T-helper 1 cell treated with Interleukin-12 subunit alpha and Interleukin-12 subunit beta and Interleukin-4 antibody, amounts not matched to agents 30 ng/mL and 1 ng/mL, for 36 hours (primary cell): ENCODE results near the gene RRP1. TPM values are rescaled to one million over a fixed set of nuclear protein-coding genes. Genes with fewer than 3 reads are reported as not detected.
"Not testable (repeated sequence)": the region's sequence is repeated elsewhere in the genome, so short reads cannot be mapped to it uniquely, and the experiment has no call there.

Experiments used
- intact Hi-C: fragments of 100-400 bp; cut with micrococcal nuclease; formaldehyde crosslinking; loops from one replicate; pipeline ENCODE4 v1.15.1; 2024
- total RNA-seq: library from RNA; stranded (reverse); gene quantifications from 2 replicates; pipeline ENCODE4 v1.2.3, GENCODE V29; 2022

The RRP1 gene
- total RNA-seq, 1 donor from 2014 or later = 28.4 TPM

DNA sequence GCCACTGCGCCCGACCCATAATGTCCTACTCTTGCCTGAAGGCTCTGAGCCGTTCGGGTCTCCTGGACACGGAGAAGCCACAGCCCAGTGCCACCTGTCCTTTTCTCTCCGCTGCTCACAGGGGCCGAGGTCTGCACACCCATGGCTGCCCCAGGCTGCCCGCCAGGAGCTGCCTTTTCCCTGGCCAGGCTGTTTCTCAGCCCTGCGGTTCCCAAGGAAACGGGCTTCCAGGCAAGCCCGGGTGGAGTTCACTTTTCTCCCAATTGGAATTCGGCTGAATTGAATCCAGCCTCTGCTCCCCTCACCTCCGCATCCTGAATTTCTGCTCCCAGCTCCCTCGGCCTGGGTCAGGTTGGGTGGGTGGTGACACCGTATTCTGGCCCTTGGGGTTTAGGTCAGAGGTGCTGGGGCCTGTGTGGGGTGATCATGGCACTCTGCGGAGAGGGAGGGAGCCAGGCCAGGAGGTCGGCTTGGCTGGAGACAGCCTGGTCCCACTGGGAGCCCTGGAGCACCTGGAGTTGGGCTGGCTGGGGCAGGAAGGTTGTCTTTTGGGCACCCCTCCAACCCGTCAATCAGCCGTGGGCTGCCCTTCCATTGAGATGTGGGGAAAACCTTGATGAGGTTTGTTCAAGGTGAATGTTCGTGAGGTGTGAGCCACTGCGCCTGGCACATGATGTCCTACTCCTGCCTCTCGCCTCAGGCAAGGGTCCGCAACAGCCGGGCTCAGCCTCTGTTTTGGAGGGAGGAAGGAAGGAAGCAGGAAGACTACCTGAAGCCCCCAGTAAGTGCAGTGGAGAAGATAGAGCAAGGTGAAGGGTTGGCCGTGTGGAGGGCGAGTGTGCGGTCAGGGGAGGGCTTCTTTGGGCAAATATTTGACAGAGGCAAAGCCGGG lies 25.1 kb downstream of the RRP1 start:
- intact Hi-C loops = loop anchor here (5.0 kb wide), 1 partner anchor 53 kb away; the partner anchor contains the start of gene AGPAT3

DNA sequence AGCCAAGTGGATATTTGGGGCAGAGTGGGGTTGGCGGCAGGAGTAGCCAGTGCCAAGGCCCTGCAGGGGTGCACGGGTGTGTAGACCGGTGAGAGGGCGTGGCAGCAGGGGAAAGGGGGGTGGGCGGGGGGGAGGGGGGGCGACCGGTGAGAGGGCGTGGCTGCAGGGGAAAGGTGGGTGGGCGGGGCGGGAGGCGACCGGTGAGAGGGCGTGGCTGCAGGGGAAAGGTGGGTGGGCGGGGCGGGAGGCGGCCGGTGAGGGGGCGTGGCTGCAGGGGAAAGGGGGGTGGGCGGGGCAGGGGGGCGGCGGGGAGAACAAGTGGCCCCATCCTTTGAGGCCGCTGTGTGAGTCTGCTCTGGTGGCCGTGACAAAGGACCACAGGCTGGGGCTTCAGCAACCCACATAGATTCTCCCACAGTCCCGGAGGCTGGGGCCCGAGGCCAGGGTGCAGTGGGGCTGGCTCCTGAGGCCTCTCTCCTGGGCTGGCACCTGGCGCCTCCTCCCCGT lies 25.8 kb downstream of the RRP1 start:
- intact Hi-C loops = no loop called here

DNA sequence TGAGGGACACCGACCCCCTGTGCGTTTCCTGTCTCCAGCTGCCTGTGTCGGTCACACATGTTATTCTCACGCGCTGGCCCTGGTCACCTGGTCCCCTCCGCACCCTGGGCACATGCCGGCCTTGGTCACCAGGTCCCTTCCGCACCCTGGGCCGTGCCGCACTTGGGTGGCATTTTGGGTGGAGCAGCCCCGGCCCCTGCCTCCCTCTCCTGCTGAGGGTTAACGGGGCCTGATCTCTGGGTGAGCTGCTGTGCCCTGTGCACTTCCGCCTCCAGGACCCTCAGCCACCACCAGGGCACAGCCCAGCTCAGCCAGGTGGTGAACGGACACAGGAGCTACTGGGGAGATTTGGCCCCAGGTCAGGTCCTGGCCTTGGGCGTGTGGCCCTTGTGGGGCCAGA lies 26.6 kb downstream of the RRP1 start:
- intact Hi-C loops = no loop called here

DNA sequence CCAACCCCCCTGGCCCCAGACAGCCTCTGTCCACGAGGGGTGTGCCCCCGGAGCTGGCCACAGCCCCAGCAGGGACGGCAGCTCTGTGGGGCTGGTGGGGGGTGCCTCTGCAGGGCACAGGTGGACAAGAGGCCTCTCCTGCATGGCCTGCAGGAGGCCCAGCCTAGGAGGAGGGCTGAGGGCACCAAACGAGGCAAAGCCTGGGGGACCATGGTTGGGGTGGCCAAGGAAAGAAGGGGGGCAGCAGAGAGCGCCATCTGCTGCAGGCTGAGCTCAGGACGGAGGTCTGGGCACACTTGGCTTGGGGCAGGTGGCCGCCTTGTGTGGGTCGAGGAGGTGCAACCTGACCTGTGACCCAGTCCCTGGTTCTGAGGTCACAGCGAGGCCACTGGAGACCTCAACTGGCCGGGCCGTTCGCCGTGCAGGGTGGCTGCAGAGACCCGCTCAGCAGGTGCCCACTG lies 27.3 kb downstream of the RRP1 start:
- intact Hi-C loops = no loop called here

DNA sequence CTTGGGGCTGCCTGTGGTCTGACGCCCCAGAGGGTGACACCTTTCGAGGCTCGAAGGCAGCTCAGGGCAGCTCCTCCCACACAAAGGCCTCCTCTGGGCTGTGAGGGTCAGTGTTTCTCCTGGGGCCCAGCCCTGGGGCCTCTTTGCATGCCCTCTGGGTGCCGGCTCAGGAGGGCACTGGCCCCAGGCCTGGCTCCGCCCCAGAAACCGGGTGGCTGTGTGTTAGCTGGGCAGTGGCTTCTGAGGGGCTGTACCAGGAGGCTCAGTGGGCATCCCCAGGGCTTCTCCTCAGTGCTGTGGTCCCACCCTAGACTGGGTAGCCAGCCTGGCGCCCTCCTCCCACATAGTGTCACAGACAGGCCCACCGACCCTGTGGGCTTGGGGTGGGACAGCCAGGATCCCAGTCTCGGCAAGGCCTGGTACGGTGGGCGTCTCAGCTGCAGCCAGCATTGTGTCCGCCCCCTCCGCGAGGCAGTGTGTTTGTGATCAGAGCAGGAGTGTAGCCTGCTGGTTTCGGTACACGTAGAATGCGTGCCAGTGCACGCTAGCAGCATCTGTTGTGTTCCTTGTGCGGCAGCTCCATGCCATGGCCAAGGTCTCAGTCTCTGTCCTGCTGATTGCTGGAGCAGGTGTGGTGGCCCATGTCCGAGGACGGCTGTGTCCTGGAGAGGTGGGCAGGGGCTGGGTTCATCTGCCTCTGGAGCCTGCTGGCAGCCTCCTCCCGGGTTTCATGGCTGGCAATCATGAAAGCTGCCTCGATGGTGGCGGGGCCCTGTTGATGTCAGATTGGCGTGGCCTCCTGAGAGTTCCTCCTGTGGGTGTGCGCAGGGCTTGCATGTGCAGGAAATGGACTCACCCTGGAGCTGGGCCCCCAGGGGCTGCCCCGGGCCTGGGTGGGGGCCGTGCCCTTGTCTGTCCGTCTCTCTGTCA lies 28.0 kb downstream of the RRP1 start:
- intact Hi-C loops = no loop called here

DNA sequence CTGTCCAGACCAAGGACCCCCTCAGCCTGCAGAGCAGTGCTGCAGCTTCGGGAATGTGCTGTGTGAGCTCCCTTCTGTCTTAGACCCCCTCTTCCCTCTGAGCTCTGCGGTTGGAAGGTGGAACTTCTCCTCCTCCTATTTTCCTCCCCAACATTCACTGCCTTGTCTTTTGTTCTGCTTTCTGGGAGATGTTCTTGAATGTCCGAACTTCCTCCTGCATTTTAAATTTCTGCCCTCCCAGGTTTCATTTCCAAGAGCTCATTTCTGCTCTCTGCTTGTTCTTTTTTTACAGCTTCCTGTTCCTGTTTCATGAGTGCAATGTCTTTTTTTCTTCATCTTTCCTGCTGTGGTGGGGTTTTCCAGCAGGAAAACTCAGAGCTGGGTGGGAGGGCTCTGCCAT lies 29.3 kb downstream of the RRP1 start:
- intact Hi-C loops = no loop called here

DNA sequence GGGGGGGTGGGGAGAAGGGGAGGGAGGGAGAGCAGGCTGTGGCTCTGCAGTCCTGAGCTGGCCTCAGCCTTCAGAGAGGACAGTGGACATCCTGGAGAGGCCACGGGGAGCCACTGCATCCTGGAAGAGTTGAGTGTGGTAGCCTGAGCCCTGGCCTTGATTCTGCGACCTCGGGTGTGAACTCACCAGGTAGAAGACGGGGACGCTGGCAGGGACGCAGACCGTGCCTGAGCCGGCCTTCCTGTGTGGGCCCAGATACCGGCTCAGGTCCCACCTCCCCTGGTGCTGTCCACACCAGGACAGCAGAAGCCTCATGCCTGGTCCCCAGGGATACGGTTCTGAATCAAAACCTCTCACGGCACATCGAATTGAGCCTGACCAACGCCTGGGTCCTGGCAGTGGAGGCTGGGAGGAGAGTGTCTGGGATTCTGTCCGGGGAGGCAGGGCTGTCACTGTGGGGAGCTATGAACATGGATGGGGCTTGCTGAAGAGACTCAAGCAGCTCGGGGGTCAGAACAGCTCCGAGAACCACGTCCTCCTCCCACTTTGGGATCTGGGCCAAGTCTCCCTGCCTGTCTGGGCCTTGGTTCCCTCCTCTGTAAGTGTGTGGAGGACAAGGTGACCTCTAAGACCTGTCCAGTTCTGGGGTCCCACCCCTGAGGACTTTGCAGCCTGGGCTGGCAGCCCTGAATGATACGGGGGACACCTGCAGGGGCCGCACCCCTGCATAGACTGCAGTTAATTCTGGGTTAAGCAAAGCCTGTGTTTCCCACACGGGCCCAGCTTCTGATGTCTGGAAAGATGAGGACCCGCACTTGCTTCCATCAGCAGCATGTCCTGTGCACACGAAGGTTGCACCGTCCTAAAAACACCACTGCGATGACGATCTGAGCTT lies 30.4 kb downstream of the RRP1 start:
- intact Hi-C loops = no loop called here

DNA sequence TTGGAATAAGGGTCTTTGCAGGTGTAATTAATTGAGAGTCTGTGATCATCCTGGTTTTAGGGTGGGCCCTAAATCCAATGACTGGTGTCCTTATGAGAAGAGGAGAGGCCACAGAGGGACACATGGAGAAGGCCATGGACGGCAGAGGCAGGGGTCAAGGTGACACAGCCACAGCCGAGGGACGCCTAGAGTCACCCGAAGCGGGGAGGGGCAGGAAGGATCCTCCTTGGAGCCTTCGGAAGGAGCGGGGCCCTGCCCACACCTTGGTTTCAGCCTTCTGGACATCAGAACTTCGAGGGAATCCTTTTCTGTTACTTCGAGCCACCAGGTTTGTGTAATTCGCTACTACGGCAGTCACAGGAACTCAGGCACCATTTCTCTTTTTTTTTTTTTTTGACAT lies 31.1 kb downstream of the RRP1 start:
- intact Hi-C loops = no loop called here

DNA sequence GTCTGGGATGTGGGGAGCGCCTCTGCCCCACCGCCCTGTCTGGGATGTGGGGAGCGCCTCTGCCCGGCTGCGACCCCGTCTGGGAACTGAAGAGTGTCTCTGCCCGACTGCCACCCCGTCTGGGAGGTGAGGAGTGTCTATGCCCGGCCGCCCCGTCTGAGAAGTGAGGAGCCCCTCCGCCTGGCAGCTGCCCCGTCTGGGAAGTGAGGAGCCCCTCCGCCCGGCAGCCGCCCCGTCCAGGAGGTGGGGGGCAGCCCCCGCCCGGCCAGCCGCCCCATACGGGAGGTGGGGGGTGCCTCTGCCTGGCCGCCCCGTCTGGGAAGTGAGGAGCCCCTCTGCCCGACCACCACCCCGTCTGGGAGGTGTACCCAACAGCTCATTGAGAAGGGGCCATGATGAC lies 32.8 kb downstream of the RRP1 start:
- intact Hi-C loops = not testable (repeated sequence)

DNA sequence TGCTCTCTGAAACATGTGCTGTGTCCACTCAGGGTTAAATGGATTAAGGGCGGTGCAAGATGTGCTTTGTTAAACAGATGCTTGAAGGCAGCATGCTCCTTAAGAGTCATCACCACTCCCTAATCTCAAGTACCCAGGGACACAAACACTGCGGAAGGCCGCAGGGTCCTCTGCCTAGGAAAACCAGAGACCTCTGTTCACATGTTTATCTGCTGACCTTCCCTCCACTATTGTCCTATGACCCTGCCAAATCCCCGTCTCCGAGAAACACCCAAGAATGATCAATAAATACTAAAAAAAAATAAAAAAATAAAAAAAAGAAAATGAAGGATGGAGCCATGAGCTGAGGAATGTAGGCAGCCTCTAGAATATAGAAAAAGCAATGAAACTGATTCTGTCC lies 33.4 kb downstream of the RRP1 start:
- intact Hi-C loops = not testable (repeated sequence)

DNA sequence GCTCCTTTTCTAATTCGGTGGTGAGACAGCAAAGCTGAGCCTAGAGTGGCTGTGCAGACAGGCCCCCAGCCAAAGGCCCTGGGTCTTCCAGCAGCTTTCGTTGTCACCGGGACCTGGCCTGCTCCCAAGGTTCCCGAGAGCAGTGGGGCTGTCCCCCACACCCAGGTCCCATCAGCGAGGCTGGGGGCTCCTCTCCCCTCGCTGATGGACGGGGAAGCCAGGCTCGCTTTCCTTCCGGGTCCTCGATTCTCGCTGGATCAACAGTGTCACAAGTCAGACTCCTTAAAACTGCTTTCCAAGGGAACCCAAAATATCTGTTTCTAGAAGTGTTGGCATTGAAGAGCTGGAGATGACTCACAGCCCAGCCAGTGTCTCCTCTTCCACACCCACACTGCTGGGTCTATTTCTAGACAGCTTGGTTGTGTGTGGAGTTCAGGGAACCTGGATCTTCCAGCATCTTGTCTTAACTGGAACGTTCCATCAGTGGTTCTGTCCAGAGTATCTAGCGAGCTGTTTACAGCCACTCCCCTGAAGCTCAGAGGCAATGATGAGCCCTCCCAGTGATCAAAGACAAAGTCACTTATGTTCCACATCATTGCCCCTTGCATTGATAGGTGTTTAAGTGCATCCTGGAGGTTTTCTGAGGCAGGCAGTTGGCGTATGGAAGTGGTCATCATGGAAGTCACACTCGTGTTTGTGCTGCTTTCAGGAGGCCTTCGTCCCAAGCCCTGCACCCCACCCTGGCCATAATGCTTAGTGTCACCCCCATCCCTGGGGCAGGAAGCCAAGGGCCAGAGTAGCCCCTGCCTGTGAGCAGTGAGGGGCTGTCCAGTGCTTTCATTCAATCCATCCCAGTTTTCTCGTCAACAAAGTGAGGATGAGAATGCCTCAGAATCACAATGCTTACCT lies 35.2 kb downstream of the RRP1 start:
- intact Hi-C loops = loop anchor here (5.0 kb wide), 1 partner anchor 43 kb away; the partner anchor contains the start of gene AGPAT3

DNA sequence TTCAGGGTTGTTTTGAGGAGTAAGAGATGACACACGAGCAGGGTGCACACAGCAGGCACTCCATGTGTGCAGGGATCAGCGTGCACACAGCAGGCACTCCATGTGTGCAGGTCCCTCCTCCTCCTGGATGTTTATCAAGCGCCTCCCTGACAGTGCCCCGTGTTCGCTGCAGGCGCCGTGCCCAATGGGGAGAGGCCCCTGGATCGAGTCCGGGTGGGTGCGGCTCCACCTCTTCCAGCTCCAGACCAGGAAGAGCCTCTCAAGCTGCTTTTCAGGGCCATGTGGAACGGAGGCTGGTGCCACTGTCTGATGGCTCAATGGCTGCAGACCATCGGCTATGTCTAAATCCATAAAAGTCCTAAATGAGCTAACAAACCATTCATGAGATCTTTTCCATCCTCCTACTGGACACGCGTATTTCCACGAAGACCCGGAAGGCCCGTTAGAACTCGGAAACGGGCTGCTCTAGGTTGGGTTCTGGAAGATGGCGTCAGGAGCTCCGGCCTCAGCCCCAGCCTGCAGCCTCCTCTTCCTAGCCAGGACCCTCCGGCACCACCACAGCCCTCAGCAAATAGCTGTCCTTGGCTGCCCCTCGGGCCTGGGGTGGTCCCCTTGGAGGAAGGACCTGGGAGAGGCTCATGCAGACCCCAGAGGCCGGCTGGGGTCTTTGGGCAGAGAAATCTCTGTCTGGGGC lies 36.0 kb downstream of the RRP1 start:
- intact Hi-C loops = loop anchor here (5.0 kb wide), 1 partner anchor 42 kb away; the partner anchor contains the start of gene AGPAT3

DNA sequence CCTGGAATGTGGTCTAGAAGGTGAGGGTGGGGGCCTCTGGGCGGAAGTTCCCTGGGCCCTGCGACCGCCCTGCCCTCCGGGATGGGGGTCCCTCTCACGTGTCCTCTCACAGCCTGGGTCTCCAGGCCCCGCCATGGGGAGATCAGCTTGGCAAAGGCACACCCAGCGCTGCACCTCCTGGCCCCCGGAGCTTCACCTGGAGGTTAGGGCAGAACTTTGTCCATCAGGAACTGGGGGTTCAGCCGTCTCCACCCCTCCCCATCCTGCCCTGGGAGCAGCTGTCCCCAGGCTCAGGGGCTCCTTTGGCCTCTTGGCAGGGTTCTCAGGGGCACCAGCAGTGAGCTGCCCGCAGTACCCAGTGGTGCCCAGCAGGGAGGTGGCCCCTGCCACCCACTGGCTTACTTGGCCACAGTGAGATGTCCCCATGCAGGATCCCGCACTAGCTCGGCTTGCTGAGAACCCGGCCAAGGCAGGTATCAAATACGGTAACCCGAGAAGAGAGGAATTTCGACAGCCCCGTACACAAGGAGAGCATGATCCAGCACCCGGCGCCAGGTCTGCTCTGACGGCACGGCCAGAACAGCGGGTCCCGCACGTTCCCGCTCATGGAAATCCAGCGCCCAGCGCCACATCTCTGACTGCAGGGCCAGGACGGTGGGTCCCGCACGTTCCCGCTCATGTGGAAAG lies 36.7 kb downstream of the RRP1 start:
- intact Hi-C loops = loop anchor here (5.0 kb wide), 1 partner anchor 41 kb away; the partner anchor contains the start of gene AGPAT3

DNA sequence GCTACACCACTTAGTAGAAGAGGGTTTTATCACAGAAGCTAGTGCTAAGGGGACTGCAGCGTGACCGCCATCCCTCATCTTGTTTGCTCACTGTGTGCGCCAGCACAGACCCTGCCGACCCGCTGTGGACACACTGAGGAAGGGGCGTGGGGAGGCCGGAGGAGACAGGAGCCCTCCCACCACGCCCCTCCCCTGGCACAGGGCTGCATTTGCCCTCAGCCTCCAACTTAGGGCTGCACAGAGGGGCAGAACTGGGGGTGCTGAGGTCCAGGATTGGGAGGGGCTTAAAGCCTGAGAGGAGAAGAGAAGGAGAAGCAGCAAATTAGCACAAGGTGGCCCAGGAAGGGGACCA lies 37.2 kb downstream of the RRP1 start:
- intact Hi-C loops = loop anchor here (5.0 kb wide), 1 partner anchor 41 kb away; the partner anchor contains the start of gene AGPAT3

DNA sequence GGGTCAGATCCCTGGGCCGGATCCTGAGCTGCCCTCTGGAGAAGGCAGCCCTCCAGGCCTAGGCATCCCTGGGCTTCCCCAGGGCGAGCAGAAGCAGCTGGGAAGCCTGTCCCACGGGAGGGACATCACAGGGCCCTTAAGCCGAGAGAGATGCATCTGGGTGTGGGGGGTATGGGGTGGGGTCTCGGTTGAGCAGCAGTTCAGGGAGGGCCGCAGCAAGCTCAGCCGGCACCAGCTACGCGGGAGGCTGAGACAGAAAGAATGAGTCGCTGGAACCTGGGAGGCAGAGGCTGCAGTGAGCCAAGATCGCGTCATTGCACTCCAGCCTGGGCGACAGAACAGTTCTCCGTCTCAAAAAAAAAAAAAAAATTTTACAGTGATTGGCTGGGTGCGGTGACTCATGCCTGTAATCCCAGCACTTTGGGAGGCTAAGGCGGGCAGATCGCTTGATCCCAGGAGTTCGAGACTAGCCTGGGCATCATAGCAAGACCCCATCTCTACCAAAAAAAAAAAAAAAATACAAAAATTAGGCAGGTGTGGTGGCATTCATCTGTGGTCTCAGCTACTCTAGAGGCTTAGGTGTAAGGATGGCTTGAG lies 37.7 kb downstream of the RRP1 start:
- intact Hi-C loops = loop anchor here (5.0 kb wide), 1 partner anchor 40 kb away; the partner anchor contains the start of gene AGPAT3

DNA sequence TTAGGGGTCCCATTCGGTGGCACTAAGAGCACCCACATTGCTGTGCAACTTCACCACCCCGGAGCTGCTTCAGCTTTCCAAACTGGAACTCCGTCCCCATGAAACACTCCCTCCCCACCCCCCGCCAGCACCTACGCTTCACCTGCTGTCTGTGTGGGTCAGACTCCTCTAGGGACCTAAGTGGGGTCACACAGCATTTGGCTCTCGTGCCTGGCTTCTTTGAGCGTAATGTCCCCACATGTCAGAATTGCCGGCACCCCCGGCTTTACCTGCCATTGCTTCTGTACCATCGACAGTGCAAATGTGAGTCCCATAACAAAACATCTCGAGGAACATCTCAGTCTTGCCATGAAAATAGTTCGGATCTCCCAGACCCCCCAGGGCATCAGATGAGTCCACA lies 39.8 kb downstream of the RRP1 start:
- intact Hi-C loops = loop anchor here (5.0 kb wide), 1 partner anchor 38 kb away; the partner anchor contains the start of gene AGPAT3

DNA sequence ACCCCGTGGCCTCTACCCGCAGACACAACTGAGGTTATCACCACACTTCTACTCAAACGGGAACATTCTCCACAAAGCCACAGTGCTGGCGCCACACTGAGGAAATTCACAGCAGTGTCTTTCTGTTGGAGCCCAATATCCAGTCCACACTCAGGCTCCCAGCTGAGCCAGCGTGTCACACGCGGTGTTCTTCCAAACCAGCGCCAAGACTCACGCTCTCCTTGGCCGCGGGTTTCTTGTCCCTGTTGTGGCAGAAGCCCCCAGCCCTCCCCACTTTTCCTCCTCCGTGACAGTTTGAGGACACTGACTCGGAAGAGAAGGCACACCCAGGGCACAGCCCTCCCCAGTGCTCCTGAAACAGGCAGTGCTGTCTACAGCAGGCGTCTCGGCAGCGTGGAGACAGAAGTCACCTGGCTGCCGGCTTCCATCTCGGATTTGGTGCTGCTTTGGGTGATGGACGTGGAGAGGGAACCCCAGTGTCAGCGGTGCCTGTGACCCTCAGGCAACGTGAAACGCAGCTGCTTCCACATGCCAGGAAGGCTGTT lies 40.3 kb downstream of the RRP1 start:
- intact Hi-C loops = loop anchor here (5.0 kb wide), 1 partner anchor 38 kb away; the partner anchor contains the start of gene AGPAT3
